Spleen (tissue), 7 donors: Measurements from ENCODE around the gene MDH1.

Experiments
- CTCF ChIP-seq, 11 experiments: fragments of 200-600 bp in 7 of 11; fragments of 450-650 bp in 4 of 11; sonication (generic) in 4 of 11; IDR thresholded peaks in 8 of 11; conservative IDR thresholded peaks in 3 of 11; 1 replicate in 7 of 11; 2 replicates in 4 of 11; pipeline versions ENCODE4 v1.4.0 to v1.8.0; 2016 to 2021; ENCODE audit warnings: antibody characterized with exemption in 11 of 11, inconsistent platforms in 4 of 11, mild to moderate bottlenecking in 1 of 11
- POLR2AphosphoS5 ChIP-seq, 3 donors: sonication (generic); formaldehyde crosslinking; IDR thresholded peaks; one replicate each; pipeline ENCODE4 v1.5.1; 2017; ENCODE audit warnings: antibody characterized with exemption in 3 of 3
- donor health status: DM: no; HTN: no; CAD: no; lungs with moderate emphysema.
- donor health status: DM: no; HTN: no; CAD: no.
- donor health status: DM: no; HTN: no; CAD: no.

- TF ChIP-seq CTCF (IDR thresholded peaks at IDR 0.05 in 8 of 11, conservative IDR thresholded peaks at IDR 0.05 in 3 of 11) = no peak
- no peak for TF ChIP-seq POLR2AphosphoS5 (IDR thresholded peaks at IDR 0.05)
Measured at GRCh38 chr2:63631501-63631900, 42.7 kb downstream of the MDH1 start.
